IPS DF 6.9 (cell line): Measurements from ENCODE around the gene MEG3.

Experiments used
- DNase-seq: peaks from one replicate; pipeline ENCODE4 v3.0.0-alpha.2; 2013; ENCODE audit warnings: low read depth, low spot score
- H3K27ac ChIP-seq: one replicate; pipeline ENCODE4 v1.5.1; 2013; ENCODE audit warnings: low read length, control low read depth
- H3K27me3 ChIP-seq: 2 replicates; pipeline ENCODE4 v1.6.1; 2013; ENCODE audit warnings: mild to moderate bottlenecking, low read length; ENCODE audit not compliant: control insufficient read depth, insufficient read depth
- H3K36me3 ChIP-seq: 2 replicates; pipeline ENCODE4 v1.6.1; 2013; ENCODE audit warnings: low read length; ENCODE audit not compliant: control insufficient read depth, insufficient read depth
- H3K4me1 ChIP-seq: 2 replicates; pipeline ENCODE4 v1.6.1; 2013; ENCODE audit warnings: low read length; ENCODE audit not compliant: control insufficient read depth, insufficient read depth
- H3K4me3 ChIP-seq: 2 replicates; pipeline ENCODE4 v1.5.1; 2013; ENCODE audit warnings: mild to moderate bottlenecking, low read length
- H3K9me3 ChIP-seq: 2 replicates; pipeline ENCODE4 v1.6.1; 2013; ENCODE audit warnings: low read length, inconsistent platforms; ENCODE audit not compliant: control insufficient read depth, insufficient read depth
- WGBS: extraction: QIAGEN DNeasy Blood & Tissue Kit; methylation state at CpG from one replicate; pipeline ENCODE4 v1.1.7; 2013; ENCODE audit warnings: mixed read lengths, missing lambda C conversion rate; ENCODE audit not compliant: insufficient read length, insufficient coverage; 5-methylcytosine and 5-hydroxymethylcytosine counted together

Gene MEG3

GRCh38 chr14:100782516-100783320 is 43.2 kb upstream of the MEG3 start:
- no peak overlapping the region for H3K4me3 ChIP-seq
- WGBS, result no CpG with 5 or more reads among the region's 13 CpGs
- no peaks in the 10 kb centered on the region for H3K27me3 ChIP-seq

GRCh38 chr14:100783630-100784370 is 42.1 kb upstream of the MEG3 start:
- no peak overlapping the region for H3K27ac ChIP-seq
- H3K4me3 ChIP-seq, result no peak overlapping the region
- DNase-seq, result no peak
- no peaks in the 10 kb centered on the region for H3K4me1 ChIP-seq
- H3K27me3 ChIP-seq, result no peaks in the 10 kb centered on the region
- WGBS, result no CpG with 5 or more reads among the region's 27 CpGs
- no peaks in the 10 kb centered on the region for H3K36me3 ChIP-seq
- H3K9me3 ChIP-seq, result no peaks in the 10 kb centered on the region

More at GRCh38 chr14:100782516-100783320, 43.2 kb upstream of the MEG3 start:
- Histone ChIP-seq H3K36me3 (no peaks in the 10 kb centered on the region), H3K4me1 (no peaks in the 10 kb centered on the region), H3K27ac (no peak overlapping the region), H3K9me3 (no peaks in the 10 kb centered on the region)
- no peak for DNase-seq

- no peaks in the 10 kb centered on the region for H3K9me3 ChIP-seq
- no CpG with 5 or more reads among the region's 11 CpGs for WGBS
- no peaks in the 10 kb centered on the region for H3K27me3 ChIP-seq
- no peaks in the 10 kb centered on the region for H3K36me3 ChIP-seq
- H3K27ac ChIP-seq, result no peak overlapping the region
- no peaks in the 10 kb centered on the region for H3K4me1 ChIP-seq
- H3K4me3 ChIP-seq, result no peak overlapping the region
- no peak for DNase-seq
These were observed 41.2 kb upstream of the MEG3 start for GRCh38 chr14:100784523-100785337.

- no peaks in the 10 kb centered on the region for H3K27me3 ChIP-seq
- DNase-seq, result no peak
- no peak overlapping the region for H3K4me3 ChIP-seq
- H3K4me1 ChIP-seq, result no peaks in the 10 kb centered on the region; the same call in 1 of the 2 replicates
- H3K36me3 ChIP-seq, result no peaks in the 10 kb centered on the region
- H3K9me3 ChIP-seq, result no peaks in the 10 kb centered on the region
- WGBS, result no CpG with 5 or more reads among the region's 4 CpGs
- no peak overlapping the region for H3K27ac ChIP-seq
These were observed 40.6 kb upstream of the MEG3 start for GRCh38 chr14:100785338-100785615.

- H3K4me3 ChIP-seq, result no peak overlapping the region
- H3K36me3 ChIP-seq, result no peaks in the 10 kb centered on the region
- no peak for DNase-seq
- H3K27ac ChIP-seq, result no peak overlapping the region
- no CpG with 5 or more reads among the region's 7 CpGs for WGBS
- no peaks in the 10 kb centered on the region; the same call in 1 of the 2 replicates for H3K4me1 ChIP-seq
- no peaks in the 10 kb centered on the region for H3K27me3 ChIP-seq
- H3K9me3 ChIP-seq, result no peaks in the 10 kb centered on the region
These were observed 40.3 kb upstream of the MEG3 start for GRCh38 chr14:100785626-100786025.

- Histone ChIP-seq H3K4me1 (no peaks in the 10 kb centered on the region; the same call in 1 of the 2 replicates), H3K27ac (no peak overlapping the region)
- no CpG with 5 or more reads among the region's 11 CpGs for WGBS
These were observed 39.8 kb upstream of the MEG3 start for GRCh38 chr14:100786131-100786530.

GRCh38 chr14:100786576-100787219 is 39.2 kb upstream of the MEG3 start:
- no peaks in the 10 kb centered on the region for H3K27me3 ChIP-seq

More at GRCh38 chr14:100786131-100786530, 39.8 kb upstream of the MEG3 start:
- no peak overlapping the region; the same call in 1 of the 2 replicates for H3K4me3 ChIP-seq
- H3K36me3 ChIP-seq, result no peaks in the 10 kb centered on the region
- no peaks in the 10 kb centered on the region for H3K9me3 ChIP-seq
- no peak for DNase-seq
- no peaks in the 10 kb centered on the region for H3K27me3 ChIP-seq

GRCh38 chr14:100787659-100788058 is 38.3 kb upstream of the MEG3 start:
- Histone ChIP-seq H3K4me1 (no peaks in the 10 kb centered on the region; the same call in 1 of the 2 replicates), H3K4me3 (no peak overlapping the region), H3K27ac (no peak overlapping the region), H3K36me3 (no peaks in the 10 kb centered on the region), H3K27me3 (no peaks in the 10 kb centered on the region), H3K9me3 (no peaks in the 10 kb centered on the region)
- no peak for DNase-seq
- no CpG with 5 or more reads among the region's 14 CpGs for WGBS

More at GRCh38 chr14:100786576-100787219, 39.2 kb upstream of the MEG3 start:
- Histone ChIP-seq H3K9me3 (no peaks in the 10 kb centered on the region), H3K4me1 (no peaks in the 10 kb centered on the region; the same call in 1 of the 2 replicates), H3K27ac (no peak overlapping the region), H3K4me3 (no peak overlapping the region), H3K36me3 (no peaks in the 10 kb centered on the region)
- WGBS, result no CpG with 5 or more reads among the region's 11 CpGs
- no peak for DNase-seq

- no peaks in the 10 kb centered on the region; the same call in 1 of the 2 replicates for H3K4me1 ChIP-seq
- no peaks in the 10 kb centered on the region for H3K27me3 ChIP-seq
- H3K9me3 ChIP-seq, result no peaks in the 10 kb centered on the region
- no peaks in the 10 kb centered on the region for H3K36me3 ChIP-seq
- H3K4me3 ChIP-seq, result no peak overlapping the region
- DNase-seq, result no peak
- no peak overlapping the region for H3K27ac ChIP-seq
- WGBS, result no CpG with 5 or more reads among the region's 7 CpGs
These were observed 37.4 kb upstream of the MEG3 start for GRCh38 chr14:100788517-100788916.

- WGBS, result no CpG with 5 or more reads among the region's 5 CpGs
- Histone ChIP-seq H3K27me3 (no peaks in the 10 kb centered on the region), H3K27ac (no peak overlapping the region), H3K36me3 (no peaks in the 10 kb centered on the region), H3K4me3 (no peak overlapping the region), H3K4me1 (no peaks in the 10 kb centered on the region; the same call in 1 of the 2 replicates), H3K9me3 (no peaks in the 10 kb centered on the region)
- no peak for DNase-seq
These were observed 37.0 kb upstream of the MEG3 start for GRCh38 chr14:100788942-100789341.
